Astrocyte of the spinal cord (primary cell): ENCODE data around the gene KCTD18.

ENCODE experiments used
- DNase-seq: peaks from one replicate; pipeline ENCODE4 v3.0.0; 2011; ENCODE audit warnings: low read depth, low spot score
- H3K4me3 ChIP-seq: 2 replicates; pipeline ENCODE4 v1.5.1; 2011; ENCODE audit warnings: low read depth, mild to moderate bottlenecking, low read length, moderate library complexity
- in situ Hi-C: cut with HindIII; loops from 2 replicates; pipeline ENCODE4 v1.10.0; 2017; ENCODE audit warnings: low sequenced_read_pairs
- TF ChIP-seq, protein P1 (sequence below): IDR thresholded peaks from 2 replicates; pipeline ENCODE4 v1.5.1; 2012; ENCODE audit warnings: low read depth, mild to moderate bottlenecking, low read length, inconsistent platforms

KCTD18 gene

DNA sequence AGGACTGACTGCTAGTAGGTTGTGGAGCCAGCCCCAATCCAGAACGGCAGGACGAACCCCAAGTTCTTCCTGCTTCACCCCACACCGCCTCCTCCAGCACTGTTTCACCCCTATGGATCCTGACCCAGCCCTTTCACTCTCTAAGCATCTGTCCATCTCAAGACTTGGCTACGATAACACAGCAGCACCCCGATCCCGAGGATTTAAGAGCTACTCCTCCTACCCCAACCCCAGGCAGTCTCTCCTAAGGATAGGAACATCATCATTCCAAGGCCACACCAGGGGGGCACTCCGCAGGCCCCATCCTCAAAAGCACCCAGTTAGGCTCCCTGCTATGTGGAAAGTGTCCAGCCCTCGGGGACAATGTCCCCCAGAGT, 645 bp downstream of the KCTD18 start:
- peak overlapping the region; percentile 73 for H3K4me3 ChIP-seq
- peak; percentile 16 for DNase-seq
- TF ChIP-seq, protein P1, sequence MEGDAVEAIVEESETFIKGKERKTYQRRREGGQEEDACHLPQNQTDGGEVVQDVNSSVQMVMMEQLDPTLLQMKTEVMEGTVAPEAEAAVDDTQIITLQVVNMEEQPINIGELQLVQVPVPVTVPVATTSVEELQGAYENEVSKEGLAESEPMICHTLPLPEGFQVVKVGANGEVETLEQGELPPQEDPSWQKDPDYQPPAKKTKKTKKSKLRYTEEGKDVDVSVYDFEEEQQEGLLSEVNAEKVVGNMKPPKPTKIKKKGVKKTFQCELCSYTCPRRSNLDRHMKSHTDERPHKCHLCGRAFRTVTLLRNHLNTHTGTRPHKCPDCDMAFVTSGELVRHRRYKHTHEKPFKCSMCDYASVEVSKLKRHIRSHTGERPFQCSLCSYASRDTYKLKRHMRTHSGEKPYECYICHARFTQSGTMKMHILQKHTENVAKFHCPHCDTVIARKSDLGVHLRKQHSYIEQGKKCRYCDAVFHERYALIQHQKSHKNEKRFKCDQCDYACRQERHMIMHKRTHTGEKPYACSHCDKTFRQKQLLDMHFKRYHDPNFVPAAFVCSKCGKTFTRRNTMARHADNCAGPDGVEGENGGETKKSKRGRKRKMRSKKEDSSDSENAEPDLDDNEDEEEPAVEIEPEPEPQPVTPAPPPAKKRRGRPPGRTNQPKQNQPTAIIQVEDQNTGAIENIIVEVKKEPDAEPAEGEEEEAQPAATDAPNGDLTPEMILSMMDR = no peak
- in situ Hi-C loops = no loop called here

DNA sequence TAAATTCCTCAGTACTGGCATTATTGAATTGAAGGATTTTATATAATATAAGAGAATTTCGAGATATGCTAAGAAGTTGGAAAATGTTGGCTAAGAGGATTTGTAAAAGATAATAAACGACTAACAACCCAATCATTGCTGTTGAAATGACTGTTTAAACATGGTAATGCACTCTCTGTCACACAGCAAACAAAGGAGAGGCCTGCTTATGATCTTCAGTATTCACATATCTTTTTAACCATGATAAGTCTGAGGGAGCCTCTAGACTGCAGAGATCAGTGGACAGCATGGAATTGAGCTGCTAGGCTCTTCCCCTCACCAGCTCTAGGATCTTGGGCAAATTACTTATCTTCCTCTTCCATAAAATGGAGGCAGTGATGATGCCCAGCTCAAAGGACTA, 2.7 kb downstream of the KCTD18 start:
- no peak for DNase-seq
- in situ Hi-C loops = no loop called here
- no peak overlapping the region for H3K4me3 ChIP-seq
- TF ChIP-seq, protein P1 = no peak

DNA sequence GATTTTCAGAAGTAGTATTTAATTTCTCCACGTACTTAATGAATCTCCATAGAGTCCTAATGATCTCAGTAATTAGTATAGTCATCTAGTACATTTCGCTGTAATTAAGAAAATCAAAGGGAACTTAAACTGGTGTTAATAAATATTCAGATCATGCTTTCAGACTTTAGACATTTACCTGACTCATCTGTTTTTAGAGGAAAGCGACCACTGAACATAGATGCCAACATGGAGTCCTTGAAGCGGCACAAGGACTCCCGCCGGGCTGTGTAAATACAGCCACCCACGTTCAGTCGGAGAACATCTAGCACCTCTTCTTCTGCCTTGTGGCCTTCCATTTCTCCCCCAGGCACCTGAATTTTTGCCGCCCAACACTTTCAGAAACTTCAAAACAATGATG, 3.2 kb downstream of the KCTD18 start:
- H3K4me3 ChIP-seq = no peak overlapping the region
- no peak for DNase-seq
- TF ChIP-seq, protein P1 = no peak
- in situ Hi-C loops = no loop called here

DNA sequence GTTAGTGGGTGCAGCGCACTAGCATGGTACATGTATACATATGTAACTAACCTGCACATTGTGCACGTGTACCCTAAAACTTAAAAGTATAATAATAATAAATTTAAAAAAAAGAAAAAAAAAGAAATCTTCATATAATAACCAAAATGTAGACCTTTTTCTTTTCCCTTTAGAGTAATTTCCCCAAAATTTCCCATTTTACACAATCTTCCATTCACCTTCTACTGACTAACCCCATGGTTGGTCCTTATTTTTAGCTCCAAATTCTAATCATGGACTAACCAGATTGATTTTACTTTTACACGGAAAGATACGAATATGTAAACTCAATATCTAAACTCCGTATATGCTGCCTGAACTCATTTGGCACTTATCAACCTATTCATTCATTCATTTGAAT, 7.7 kb downstream of the KCTD18 start:
- TF ChIP-seq, protein P1 = no peak
- no peak for DNase-seq
- in situ Hi-C loops = no loop called here
- no peak overlapping the region for H3K4me3 ChIP-seq

DNA sequence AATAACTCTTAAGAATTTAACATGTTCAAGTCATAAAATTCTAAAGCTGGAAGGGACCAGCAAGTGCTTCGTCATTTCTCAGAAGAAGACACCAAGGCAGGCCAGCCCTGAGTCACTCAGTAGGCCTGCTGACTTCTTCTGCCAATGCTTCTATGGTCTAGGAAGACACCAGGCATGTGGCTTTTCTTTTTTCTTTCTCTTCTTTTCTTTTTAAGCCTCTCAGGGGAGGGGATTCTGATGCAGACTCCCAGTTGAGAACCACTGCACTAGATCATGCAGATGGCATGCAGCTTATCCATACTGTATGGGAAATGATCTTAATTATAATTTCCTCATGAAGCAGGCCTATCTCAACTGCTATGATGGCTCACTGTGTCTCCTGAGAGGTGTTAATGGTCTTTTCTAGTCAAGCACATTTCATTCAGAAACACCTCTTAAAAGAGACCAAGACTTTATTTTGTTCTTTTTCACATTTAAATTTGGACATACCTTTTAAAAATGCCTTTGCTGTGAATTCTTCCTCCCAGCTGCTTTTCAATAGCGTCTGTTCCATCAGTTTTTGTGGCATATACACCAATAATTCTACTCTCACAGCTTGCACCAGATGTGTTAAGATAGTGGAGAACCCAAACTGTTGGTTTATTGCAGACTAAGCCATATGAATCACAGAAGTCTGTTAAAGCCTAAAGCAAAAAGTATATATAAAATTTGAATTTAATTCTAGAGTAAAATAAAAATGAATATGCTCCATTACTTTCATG, 11.3 kb downstream of the KCTD18 start:
- TF ChIP-seq, protein P1 = no peak
- in situ Hi-C loops = no loop called here
- no peak overlapping the region for H3K4me3 ChIP-seq
- DNase-seq = no peak

DNA sequence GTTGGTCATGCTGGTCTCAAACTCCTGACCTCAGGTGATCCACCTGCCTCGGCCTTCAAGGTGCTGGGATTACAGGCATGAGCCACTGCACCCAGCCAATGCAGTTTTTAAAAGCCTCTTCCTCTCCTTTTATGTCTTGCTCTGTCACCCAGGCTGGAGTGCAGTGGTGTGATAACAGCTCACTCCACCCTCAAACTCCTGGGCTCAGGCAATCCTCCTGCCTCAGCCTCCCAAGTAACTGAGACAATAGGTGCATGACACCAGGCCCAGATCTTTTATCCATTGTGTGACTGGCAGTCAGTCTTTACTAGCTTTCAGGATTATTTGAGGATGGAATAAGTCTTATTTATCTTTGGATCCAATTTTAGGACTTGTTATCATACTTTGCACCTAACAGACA, 13.2 kb downstream of the KCTD18 start:
- TF ChIP-seq, protein P1 = no peak
- H3K4me3 ChIP-seq = no peak overlapping the region
- in situ Hi-C loops = no loop called here
- DNase-seq = no peak
